Heart left ventricle (tissue), 16 donors: Measurements from ENCODE around the gene SUSD5. TPM values are rescaled to one million over a fixed set of nuclear protein-coding genes. Genes with fewer than 3 reads are reported as not detected.

ENCODE experiments used
- ATAC-seq, 4 donors: fragments of 200-7000 bp; cut with Tn5 transposase; one replicate each; pipeline ENCODE4 v1.9.1; 2020 to 2022; ENCODE audit warnings: moderate library complexity in 4 of 4, mild to moderate bottlenecking in 3 of 4, moderate number of reproducible peaks in 1 of 4
- DNase-seq, 5 donors: peaks; one replicate each; pipeline ENCODE4 v3.0.0-alpha.2; 2020
- H3K27ac ChIP-seq, 12 donors: fragments of 200-600 bp; sonication (generic) in 4 of 12; one replicate each; pipeline versions ENCODE4 v1.5.0 to v1.8.0; 2016 to 2022; ENCODE audit warnings: mild to moderate bottlenecking in 2 of 12
- H3K27me3 ChIP-seq, 9 donors: fragments of 200-600 bp; sonication (generic) in 2 of 9; one replicate each; pipeline versions ENCODE4 v1.5.1 to v1.8.0; 2016 to 2022; ENCODE audit warnings: mild to moderate bottlenecking in 3 of 9
- H3K36me3 ChIP-seq, 9 donors: fragments of 200-600 bp; sonication (generic) in 2 of 9; one replicate each; pipeline versions ENCODE4 v1.5.0 to v1.8.0; 2018 to 2022; ENCODE audit warnings: mild to moderate bottlenecking in 2 of 9
- H3K4me1 ChIP-seq, 12 donors: fragments of 200-600 bp; sonication (generic) in 4 of 12; one replicate each; pipeline versions ENCODE4 v1.5.0 to v1.8.0; 2016 to 2022; ENCODE audit warnings: mild to moderate bottlenecking in 3 of 12
- H3K4me3 ChIP-seq, 12 donors: fragments of 200-600 bp; sonication (generic) in 4 of 12; one replicate each; pipeline versions ENCODE4 v1.5.0 to v1.8.0; 2017 to 2022; ENCODE audit warnings: mild to moderate bottlenecking in 9 of 12, moderate library complexity in 4 of 12
- H3K9me3 ChIP-seq, 12 donors: fragments of 200-600 bp; sonication (generic) in 4 of 12; one replicate each; pipeline versions ENCODE4 v1.5.0 to v1.8.0; 2016 to 2022; ENCODE audit warnings: mild to moderate bottlenecking in 1 of 12
- CTCF ChIP-seq, 12 donors: fragments of 200-600 bp; sonication (generic) in 4 of 12; IDR thresholded peaks; one replicate each; pipeline versions ENCODE4 v1.5.0 to v1.8.0; 2018 to 2022; ENCODE audit warnings: antibody characterized with exemption in 12 of 12, mild to moderate bottlenecking in 5 of 12
- POLR2A ChIP-seq, 2 donors: fragments of 450-650 bp; IDR thresholded peaks; one replicate each; pipeline ENCODE4 v1.6.1; 2017; ENCODE audit warnings: antibody characterized with exemption in 2 of 2, mild to moderate bottlenecking in 2 of 2, moderate library complexity in 2 of 2
- WGBS, 4 donors: extraction: QIAGEN DNeasy Blood & Tissue Kit in 2 of 4; methylation state at CpG; one replicate each; pipeline versions ENCODE4 v1.1.5 to v1.1.7; 2013 to 2018; 5-methylcytosine and 5-hydroxymethylcytosine counted together
- intact Hi-C, 10 donors: fragments of 100-400 bp; cut with DNase I; formaldehyde crosslinking; loops; one replicate each; pipeline versions ENCODE4 v1.11.1 to v1.14.2; 2022
- polyA plus RNA-seq, 2 donors: library from polyadenylated mRNA; stranded (reverse); fragments of 200-250 nt; gene quantifications; one replicate each; pipeline ENCODE4 v1.2.3, GENCODE V29; 2013
- total RNA-seq, 9 donors: library from RNA; depleted of rRNA in 2 of 9; stranded (reverse); fragments of >200 nt in 2 of 9; fragmentation: NEBNext Ultra II Directional in 3 of 9; extraction: Animal tissue kit (Norgen Biotek cat#: 25700) in 3 of 9; gene quantifications; one replicate each; pipeline versions ENCODE4 v1.1.0 to v1.2.4, GENCODE V29; 2016 to 2023
- donor health status: ischemic (EF 13 %, LVEDD 7.1; RV severe dilation, severe dysfunction).
- donor health status: healthy with polysubstance abuse.
- donor health status: DM: no; HTN: yes; CAD: no.
- donor health status: DM: no; HTN: no; CAD: no.
- donor health status: ischemic (EF 25% LVEDD 6.9; RV normal size, moderate dysfunction).
- donor health status: ischemic (EF 25% LVEDD 5.7; RV mildly dilated, moderate dysfunction).
- donor health status: healthy.
- donor health status: DM: yes; HTN: yes; CAD: no.
- donor health status: ischemic (EF 35%, LVEDD 5.7; RV mildly dilated, moderate dysfunction).
- donor health status: nonischemic (EF 11% LVEDD 7.7; RV severe dilation, severe dysfunction).
- donor health status: DM: yes; HTN: yes; CAD: no.
- donor health status: PGD.
- donor health status: ischemic (EF 29% LVEDD 5.4; RV normal size, mild dysfunction).
- donor health status: nonischemic (EF 23%, LVEDD 6.1; RV moderate dilation, normal function).

SUSD5 gene
- total and polyA plus RNA-seq, 11 donors, result 0.49 to 20.3 (median 1.1) TPM

- H3K27ac ChIP-seq, result no peak overlapping the region
- WGBS, 4 donors, result 58 to 64% (median 63%) methylated on average over 2 of the region's 2 CpGs
- H3K4me1 ChIP-seq, result peaks cover 0 to 18% (median 8%) of the 10 kb centered on the region in 12 donors
- no peak for DNase-seq
- H3K9me3 ChIP-seq, result no peaks in the 10 kb centered on the region
- H3K36me3 ChIP-seq, result no peaks in the 10 kb centered on the region
- H3K27me3 ChIP-seq, result no peaks in the 10 kb centered on the region
- intact Hi-C loops, result no loop called here
- no peak overlapping the region for H3K4me3 ChIP-seq
- TF ChIP-seq CTCF (IDR thresholded peaks at IDR 0.05) (no peak), POLR2A (IDR thresholded peaks at IDR 0.05) (no peak)
- ATAC-seq, result no peak
These were observed 118.4 kb downstream of the SUSD5 start for GRCh38 chr3:33100229-33100628.

Other genes starting within 250 kb of the SUSD5 start
- 10 to 100 TPM; 19.2 to 54.3 (median 23.2) TPM for gene GLB1, start 121.7 kb downstream of the SUSD5 start, total RNA-seq
- 10 to 100 TPM in 1 of 2 donors, 1 to 10 TPM in 1; 5.2 to 16.9 TPM for gene GLB1, start 121.7 kb downstream of the SUSD5 start, polyA plus RNA-seq
- gene TMPPE, start 121.7 kb downstream of the SUSD5 start, total RNA-seq, result 1 to 10 TPM; 3.7 to 9.3 (median 5.7) TPM
- 1 to 10 TPM in 1 of 2 donors, under 1 TPM in 1; 0.61 to 2.1 TPM for gene TMPPE, start 121.7 kb downstream of the SUSD5 start, polyA plus RNA-seq
- gene CRTAP, start 104.8 kb downstream of the SUSD5 start, total RNA-seq, result 100 to 1,000 TPM in 4 of 9 donors, 10 to 100 TPM in 5; 62.6 to 148 (median 92.7) TPM
- 10 to 100 TPM; 16.1 to 64.4 TPM for gene CRTAP, start 104.8 kb downstream of the SUSD5 start, polyA plus RNA-seq
- 1 to 10 TPM; 1.2 to 5.8 (median 2.0) TPM for gene FBXL2, start 58.6 kb upstream of the SUSD5 start, total RNA-seq
- 1 to 10 TPM in 1 of 2 donors, under 1 TPM in 1; 0.91 to 1.4 TPM for gene FBXL2, start 58.6 kb upstream of the SUSD5 start, polyA plus RNA-seq
- gene UBP1, start 221.6 kb upstream of the SUSD5 start, total RNA-seq, result 10 to 100 TPM; 33.0 to 53.5 (median 46.6) TPM
- gene UBP1, start 221.6 kb upstream of the SUSD5 start, polyA plus RNA-seq, result 10 to 100 TPM; 11.8 to 41.3 TPM